AG10803 (cell line): ENCODE measurements around the gene PRKAG3.
"Not testable (repeated sequence)": the region's sequence is repeated elsewhere in the genome, so short reads cannot be mapped to it uniquely, and the experiment has no call there.

ENCODE experiments used
- DNase-seq: peaks from one replicate; pipeline ENCODE4 v3.0.0; 2010; ENCODE audit warnings: low read depth
- H3K4me3 ChIP-seq: 2 replicates; pipeline ENCODE4 v1.5.1; 2011; ENCODE audit warnings: mild to moderate bottlenecking, low read length, control low read depth
- TF ChIP-seq, protein P1 (sequence below): conservative IDR thresholded peaks from 2 replicates; pipeline ENCODE4 v1.5.1; 2011; ENCODE audit warnings: mild to moderate bottlenecking, low read length, control low read depth, inconsistent platforms

The PRKAG3 gene

GRCh38 chr2:218852911-218853667, 21.5 kb upstream of the PRKAG3 start:
- no peak overlapping the region for H3K4me3 ChIP-seq
- TF ChIP-seq, protein P1, sequence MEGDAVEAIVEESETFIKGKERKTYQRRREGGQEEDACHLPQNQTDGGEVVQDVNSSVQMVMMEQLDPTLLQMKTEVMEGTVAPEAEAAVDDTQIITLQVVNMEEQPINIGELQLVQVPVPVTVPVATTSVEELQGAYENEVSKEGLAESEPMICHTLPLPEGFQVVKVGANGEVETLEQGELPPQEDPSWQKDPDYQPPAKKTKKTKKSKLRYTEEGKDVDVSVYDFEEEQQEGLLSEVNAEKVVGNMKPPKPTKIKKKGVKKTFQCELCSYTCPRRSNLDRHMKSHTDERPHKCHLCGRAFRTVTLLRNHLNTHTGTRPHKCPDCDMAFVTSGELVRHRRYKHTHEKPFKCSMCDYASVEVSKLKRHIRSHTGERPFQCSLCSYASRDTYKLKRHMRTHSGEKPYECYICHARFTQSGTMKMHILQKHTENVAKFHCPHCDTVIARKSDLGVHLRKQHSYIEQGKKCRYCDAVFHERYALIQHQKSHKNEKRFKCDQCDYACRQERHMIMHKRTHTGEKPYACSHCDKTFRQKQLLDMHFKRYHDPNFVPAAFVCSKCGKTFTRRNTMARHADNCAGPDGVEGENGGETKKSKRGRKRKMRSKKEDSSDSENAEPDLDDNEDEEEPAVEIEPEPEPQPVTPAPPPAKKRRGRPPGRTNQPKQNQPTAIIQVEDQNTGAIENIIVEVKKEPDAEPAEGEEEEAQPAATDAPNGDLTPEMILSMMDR: peak; percentile 78
- DNase-seq: peak; percentile 42

DNA sequence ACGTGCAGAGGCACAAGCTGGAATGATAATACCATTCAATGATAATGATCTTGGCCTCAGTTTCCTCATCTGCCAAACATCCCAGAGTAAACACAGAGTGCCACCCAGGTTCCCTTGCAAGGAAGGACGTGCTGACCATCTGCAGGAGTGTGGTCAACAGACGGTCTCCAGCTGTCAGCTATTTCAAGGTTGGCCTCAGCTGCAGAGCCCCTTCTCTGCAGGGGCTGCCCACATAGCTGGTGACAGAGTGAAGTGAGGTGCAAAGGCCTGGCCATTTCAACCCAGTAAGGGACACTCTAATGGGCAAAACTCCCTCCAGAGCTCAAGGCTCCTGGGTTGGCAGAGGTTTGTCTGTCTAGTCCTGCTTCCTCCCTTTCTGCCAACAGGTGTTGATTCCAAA, 19.7 kb upstream of the PRKAG3 start:
- TF ChIP-seq, protein P1: no peak
- H3K4me3 ChIP-seq: no peak overlapping the region
- DNase-seq: no peak

GRCh38 chr2:218850796-218851195, 19.2 kb upstream of the PRKAG3 start:
- DNase-seq: no peak
- TF ChIP-seq, protein P1: no peak
- no peak overlapping the region for H3K4me3 ChIP-seq

- peak; percentile 23 for DNase-seq
- H3K4me3 ChIP-seq: no peak overlapping the region
- TF ChIP-seq, protein P1: no peak
Observed at GRCh38 chr2:218849721-218850120, 18.1 kb upstream of the PRKAG3 start.

- H3K4me3 ChIP-seq, DNase-seq: not testable (repeated sequence)
Observed at GRCh38 chr2:218846963-218847362, 15.4 kb upstream of the PRKAG3 start.

- DNase-seq, H3K4me3 ChIP-seq: not testable (repeated sequence)
Observed at GRCh38 chr2:218844334-218844733, 12.7 kb upstream of the PRKAG3 start.

DNA sequence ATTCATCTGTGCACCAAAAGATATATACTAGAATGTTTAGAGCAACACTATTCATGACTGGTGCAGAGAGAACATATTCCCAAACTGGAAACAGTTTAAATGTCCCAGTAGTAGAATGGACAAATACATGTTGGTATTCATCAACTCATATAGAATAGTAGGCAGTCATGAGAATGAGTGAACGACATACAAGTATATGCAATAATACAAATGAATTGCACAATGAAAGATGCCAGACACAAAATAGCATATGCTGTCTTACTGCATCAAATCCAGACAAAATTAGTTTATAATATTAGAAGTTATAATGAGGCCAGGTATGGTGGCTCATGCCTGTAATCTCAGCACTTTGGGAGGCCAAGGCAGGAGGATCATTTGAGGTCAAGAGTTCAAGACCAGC, 8.3 kb upstream of the PRKAG3 start:
- no peak for DNase-seq
- TF ChIP-seq, protein P1: no peak
- no peak overlapping the region for H3K4me3 ChIP-seq

GRCh38 chr2:218839430-218839829, 7.8 kb upstream of the PRKAG3 start:
- no peak overlapping the region for H3K4me3 ChIP-seq
- TF ChIP-seq, protein P1: no peak
- DNase-seq: peak; percentile 82
